ENCODE results near the gene AP4S1.
"Not testable (repeated sequence)": the region's sequence is repeated elsewhere in the genome, so short reads cannot be mapped to it uniquely, and the experiment has no call there.

The AP4S1 gene, protein sequence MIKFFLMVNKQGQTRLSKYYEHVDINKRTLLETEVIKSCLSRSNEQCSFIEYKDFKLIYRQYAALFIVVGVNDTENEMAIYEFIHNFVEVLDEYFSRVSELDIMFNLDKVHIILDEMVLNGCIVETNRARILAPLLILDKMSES

DNA sequence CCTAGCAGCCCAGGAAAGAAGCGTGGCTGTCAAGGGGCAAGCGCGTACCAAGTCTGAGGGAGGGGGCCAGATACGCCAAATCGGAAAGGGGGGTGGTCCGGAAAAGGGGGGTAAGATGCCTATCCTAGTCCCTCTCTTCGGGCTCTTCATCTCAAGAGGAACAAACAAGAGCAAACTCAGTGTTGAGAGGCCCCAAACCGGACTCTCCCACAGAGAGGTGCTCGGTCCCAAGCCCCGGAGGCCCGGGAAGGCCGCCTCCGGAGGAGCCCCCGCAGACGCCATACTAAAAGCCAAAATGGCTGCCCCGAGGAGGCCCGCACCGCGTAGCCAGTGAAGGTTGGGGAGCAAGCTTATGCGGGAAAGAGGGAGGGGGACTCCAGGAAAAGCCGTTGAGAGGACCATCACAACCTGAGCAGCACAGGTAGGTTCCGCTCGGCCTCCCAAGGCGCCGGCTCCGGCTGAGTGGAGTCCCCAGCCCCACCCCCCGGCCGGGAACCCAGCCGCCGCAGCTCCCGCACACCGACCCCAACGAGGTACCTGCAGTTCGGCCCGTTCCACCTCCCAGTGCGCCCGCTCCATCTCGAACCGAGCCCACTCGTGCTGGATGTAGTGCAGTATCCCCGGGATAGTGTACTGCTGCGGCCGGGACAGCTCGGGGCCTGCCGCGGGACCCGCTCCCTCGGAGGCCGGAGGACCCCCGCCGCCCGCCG, at the start of gene AP4S1:
TSS of gene AP4S1 (plus strand) at position 283 of the 710 bp plus-strand sequence. CDS start 40,548 bp downstream, outside the sequence.
- peak; percentile 55 to 59 for DNase-seq

DNA sequence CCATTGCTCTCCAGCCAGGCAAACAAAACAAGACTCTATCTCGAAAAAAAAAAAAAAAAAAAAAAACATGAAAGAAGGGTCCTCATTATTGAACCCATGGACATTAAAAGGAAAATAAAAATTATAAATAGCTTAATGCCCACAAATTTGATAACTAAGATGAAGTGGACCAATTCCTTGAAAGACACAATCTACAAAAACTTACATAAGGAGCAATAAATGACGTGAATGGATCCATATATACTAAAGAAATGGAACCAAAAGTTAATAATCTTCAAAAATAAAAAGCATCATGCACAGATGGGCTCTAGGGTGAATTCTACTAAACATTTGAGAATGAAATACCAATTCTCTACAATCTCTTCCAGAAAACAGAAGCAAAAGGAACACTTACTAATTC, 47.7 kb upstream of the AP4S1 start:
- no peak for DNase-seq

DNA sequence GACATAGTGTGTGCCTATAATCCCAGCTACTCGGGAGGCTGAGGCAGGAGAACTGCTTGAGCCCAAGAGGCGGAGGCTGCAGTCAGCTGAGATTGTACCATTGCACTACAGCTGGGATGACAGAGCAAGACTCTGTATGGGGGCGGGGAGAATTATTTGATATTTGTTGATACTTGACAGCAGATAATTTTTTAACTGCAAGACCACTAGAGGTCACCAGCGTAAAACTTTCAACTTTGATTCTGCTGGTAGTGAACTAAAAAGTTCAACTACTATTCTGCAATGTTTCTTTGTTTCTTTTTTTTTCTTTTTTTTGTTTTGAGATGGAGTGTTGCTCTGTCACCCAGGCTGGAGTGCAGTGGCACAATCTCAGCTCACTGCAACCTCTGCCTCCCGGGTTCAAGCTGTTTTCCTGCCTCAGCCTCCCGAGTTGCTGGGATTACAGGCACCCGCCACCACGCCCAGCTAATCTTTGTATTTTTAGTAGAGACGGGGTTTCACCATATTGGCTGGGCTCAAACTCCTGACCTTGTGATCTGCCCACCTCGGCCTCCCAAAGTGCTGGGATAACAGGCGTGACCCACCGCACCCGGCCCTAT, 45.2 kb upstream of the AP4S1 start:
- DNase-seq: peak in 1 of 2 experiments; percentile 24

DNA sequence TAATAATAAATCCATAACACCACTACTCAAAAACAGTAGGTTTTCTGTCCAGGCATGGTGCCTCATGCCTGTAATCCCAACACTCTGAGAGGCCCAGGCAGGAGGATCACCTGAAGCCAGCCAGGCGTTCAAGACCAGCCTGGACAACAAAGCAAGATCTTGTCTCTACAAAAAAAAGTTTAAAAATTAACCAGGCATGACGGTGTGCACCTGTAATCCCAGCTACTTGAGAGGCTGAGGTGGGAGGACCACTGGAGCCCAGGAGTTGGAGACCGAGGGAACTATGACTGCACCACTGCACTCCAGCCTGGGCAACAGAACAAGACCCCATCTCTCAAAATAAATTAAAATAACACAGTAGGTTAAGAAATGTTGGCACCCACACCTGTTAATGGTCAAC, 44.5 kb upstream of the AP4S1 start:
- no peak for DNase-seq

DNA sequence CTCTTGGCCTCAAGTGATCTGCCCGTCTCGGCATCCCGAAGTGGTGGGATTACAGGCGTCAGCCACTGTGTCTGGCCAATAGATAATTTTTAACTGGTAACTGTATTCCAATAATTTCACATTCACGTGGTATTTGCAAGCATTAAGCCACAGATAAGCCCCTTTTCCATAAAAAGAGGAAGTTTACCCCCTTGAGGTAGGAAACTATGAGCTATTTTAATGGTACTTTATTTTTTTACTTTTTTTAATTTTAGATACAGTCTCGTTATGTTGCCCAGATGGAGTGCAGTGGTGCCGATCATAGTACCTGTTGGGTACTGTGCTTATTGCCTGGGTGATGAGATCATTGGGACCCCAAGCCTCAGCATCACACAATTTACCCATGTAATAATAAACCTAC, 42.9 kb upstream of the AP4S1 start:
- no peak for DNase-seq

DNA sequence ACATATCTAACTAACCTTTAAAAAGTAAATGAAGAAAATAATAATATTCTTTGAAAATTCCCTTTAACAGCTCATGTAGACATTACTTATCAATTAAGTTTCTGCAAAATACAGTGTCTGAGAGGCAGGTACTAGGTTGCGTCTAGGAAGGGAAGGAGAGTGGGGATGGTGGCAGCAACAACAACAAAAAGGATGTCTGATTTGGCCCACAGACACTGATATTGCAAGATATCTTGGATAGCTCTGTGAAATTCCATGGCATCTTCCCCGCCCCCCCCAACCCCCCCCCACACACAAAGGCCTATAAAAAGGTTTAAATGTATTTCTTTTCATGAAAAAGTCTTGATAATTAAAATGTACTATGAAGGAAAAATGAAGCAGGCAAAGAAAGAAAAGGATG, 41.6 kb upstream of the AP4S1 start:
- no peak for DNase-seq

DNA sequence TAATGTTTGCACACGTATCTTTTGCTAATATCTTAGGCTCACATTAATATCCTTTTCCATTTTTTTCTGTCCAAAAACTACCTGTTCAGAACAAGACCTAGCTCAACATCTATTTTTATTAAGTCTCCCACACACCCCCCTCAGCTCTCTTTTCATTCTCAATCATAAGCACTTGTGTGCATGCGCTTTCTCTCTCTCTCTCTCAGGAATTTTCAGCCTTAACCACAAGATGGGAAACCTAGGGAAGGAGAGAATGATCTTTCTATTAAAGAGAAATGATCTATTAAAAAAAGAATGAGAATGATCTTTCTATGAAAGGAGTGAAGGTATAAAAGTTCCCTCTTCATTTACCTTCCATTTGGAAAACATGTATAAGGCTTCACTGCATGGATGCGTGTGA, 39.7 kb upstream of the AP4S1 start:
- no peak for DNase-seq

DNA sequence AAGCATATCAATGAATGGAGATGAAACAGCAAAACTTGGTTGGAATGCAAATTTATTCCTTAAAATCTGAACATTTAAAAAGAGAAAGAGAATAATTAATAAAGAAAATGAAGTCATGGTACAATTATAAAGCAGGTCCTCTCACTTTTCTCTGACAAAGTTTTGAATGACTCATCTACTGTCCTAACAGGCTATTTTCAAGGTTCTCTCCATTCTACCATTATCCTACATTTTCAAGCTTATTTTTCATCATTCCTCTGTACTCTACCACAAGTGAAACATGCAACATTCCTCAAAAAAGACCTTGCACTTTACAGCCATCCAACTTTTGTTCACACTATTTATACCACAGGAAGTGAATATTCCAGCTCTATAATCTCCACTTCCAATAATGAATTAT, 36.9 kb upstream of the AP4S1 start:
- DNase-seq: no peak

DNA sequence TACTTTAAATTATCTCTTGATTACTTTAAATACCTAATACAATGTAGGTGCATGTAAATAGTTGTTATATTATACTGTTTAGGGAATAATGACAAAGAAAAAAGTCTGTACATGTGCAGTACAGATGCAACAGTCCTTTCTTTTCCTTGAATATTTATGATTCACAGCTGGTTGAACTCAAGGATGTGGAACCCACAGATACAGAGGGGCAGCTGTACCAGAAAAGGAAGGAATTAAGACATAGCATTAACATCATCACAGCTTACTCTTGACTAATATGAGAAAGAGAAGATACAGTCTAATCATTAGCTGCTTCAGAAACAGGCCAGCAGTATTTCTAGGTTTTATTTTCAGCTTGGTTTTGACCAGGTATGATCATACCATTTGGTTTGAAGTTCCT, 34.7 kb upstream of the AP4S1 start:
- no peak for DNase-seq

DNA sequence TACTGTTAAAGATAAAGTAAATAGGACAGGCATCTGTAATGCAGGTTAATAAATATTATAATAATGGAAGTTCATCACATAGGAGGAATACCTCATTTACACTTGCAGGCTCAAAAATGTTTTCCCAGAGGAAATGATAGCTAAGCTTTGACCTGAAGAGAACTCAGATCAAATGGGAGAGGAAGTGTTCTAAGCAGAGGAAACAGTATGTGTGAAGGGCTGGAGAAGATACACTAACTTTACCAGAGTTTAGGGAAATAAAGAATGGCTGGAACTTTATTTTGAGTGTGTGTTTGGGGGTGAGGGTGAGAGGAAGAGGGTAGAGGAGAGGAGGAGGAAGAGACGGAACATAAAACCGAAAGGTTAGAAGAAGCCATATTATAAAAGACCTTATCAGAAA, 34.0 kb upstream of the AP4S1 start:
- DNase-seq: no peak

DNA sequence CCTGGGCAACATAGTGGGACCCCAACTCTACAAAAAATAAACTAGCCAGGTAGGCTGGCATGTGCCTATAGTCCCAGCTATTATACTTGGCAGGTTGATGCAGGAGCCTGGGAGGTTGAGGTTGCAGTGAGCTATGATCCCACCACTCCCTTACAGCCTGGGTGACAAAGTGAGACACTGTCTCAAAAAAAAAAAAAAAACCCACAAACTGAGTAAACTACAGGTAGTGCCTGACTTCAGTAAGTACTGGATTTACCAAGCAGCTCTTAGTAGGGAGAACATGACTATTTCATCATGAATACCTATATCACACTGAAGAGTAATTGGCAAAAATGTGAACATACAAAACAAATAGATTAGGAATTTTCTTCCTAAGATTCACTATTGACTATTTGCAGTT, 32.4 kb upstream of the AP4S1 start:
- DNase-seq: no peak

DNA sequence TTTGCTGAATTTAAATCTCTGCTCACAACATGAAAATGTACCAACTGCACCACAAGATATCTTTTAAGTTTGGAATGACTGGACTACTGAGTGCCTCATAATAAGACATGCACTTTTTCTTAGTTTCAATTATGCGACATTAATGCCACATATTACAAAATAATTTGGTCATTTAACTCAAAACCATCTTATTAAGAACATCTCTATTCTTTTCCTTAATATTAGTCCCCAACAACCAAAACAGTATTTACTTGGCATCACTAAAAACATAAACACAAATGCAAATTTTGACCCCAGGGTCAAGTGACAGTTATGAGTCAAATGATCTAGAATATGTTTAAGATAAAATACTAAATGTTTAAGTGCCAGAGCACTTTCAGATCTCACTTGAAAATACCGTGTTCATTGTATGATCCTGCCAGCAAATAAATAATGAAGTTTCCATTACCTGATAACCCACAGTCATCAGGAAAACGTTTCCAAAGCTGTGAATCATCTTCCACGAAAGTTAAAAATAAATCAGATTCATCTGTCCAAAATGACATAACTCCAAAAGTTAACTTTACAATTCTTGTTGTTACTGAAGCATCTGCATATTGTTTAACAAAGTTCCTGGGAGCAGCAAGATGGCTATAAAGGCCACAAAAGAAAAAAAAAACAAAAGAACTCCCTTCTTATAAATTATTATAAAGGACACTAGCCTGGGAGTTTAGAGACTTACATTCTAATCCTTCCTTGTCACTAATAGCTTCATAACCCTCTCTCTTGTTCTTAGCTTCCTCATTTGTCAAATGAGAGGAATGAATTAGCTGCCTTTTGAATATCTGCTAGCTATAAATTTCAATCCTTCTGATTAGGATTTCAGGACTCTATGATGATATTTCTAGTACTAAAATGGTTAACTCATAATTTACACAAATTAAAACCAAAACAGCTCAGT, 30.5 kb upstream of the AP4S1 start:
- no peak for DNase-seq

DNA sequence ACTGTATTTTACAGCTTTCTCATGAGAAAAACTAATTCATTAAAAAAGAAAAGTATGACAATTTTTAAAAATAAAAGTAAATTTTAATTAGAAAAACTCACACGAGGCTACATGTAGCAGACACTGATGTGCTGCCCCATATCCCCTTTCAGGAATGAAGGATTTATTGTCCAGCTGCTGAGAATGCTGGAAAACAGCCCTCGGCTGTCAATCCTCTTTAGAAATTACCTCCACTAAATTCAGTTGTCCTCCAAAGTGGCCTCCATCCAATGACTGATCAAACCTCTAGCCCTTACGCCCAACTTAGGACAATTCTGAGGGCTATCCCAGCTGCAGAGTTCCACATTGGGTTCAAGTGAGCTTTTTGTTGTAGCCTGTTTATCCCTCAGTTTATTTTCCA, 29.8 kb upstream of the AP4S1 start:
- DNase-seq: no peak

DNA sequence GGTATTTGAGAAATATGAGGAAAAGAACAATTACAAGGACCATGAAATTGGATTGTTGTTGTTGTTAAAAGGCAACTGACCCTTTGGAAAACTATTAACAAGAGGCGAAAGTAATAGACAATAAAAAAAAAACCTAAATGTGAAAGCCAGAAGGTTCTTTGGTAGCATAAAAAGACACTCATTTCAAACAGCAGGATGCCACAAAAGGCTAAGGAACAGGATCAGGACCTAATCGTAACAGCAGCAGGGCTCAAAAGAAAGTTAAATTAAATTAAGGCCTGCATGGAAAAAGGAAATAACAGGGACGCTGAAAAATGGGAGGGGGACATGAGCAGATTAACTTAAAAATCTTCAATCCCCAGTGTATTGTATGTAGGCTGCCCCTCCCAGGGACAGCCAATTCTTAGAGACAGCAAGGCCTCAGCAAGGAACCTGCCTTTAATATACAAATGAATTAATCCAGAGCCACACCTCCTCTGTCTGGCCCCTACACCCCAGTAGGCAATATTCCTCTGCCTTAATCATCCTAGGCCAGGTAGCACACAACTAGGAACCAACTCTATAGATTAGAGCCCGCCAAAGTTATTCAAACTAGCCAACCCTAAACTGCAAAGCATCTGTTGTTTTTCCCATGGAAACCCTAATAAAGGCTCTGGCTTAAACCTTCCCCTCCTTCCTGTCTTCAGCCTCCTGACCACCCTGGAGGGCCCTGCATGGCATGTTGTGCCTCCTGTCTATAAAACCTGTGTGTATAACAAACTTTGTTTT, 28.4 kb upstream of the AP4S1 start:
- no peak for DNase-seq

DNA sequence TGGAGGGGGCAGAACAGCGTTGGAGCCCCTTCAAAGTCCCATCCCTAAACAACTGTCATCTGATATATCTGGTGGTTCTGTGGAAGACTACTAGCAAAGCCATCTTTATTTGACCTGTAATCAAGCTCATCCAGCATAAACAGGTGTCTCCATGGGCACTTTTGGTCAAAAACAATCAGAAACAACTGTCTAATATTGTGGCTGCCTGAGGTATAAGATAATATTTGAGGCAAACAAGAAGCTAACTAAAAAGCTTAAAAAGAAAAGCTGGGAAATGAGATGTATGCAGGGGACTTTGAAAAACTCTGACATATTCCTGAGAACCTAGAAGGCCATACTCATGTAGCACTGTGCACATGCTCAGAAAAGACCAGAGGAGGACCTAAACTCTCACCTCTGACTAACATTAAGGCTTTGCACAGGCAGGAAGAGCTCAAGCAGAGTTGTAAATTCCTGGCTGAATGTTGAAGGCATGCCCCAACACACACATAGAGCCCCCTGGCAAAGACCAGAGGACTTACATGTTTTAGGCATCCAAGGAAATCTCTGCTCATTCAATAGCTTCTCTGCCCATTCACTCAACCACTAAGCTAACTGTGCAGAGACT, 27.2 kb upstream of the AP4S1 start:
- no peak for DNase-seq

DNA sequence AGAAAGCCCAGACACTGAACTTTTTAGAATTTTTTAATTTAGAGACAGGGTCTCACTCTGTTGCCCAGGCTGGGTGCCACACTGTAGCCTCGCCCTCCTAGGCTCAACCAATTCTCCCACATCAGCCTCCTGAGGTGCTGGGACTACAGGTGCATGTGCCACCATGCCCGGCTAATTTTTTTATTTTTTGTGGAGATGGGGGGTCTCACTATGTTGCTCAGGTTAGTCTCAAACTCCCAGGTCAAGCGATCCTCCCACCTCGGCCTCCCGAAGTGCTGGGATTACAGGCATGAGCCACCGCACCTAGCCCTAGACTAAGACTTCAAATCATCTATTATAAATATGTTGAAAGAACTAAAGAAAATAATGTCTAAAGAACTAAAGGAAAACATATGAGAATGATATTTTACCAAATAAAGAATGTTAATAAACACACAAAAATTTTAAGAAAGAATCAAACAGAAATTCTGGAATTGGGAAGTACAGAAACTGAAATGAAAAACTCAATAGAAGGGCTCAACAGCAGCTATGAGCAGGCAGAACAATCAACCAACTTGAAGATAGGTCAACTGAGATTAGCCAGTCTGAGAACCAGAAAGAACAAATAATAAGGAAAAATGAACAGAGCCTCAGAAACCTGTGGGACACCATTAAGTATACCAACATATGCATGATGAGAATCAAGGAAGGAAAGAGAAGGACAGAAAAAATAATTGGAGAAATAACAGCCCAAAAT, 26.2 kb upstream of the AP4S1 start:
- no peak for DNase-seq

DNA sequence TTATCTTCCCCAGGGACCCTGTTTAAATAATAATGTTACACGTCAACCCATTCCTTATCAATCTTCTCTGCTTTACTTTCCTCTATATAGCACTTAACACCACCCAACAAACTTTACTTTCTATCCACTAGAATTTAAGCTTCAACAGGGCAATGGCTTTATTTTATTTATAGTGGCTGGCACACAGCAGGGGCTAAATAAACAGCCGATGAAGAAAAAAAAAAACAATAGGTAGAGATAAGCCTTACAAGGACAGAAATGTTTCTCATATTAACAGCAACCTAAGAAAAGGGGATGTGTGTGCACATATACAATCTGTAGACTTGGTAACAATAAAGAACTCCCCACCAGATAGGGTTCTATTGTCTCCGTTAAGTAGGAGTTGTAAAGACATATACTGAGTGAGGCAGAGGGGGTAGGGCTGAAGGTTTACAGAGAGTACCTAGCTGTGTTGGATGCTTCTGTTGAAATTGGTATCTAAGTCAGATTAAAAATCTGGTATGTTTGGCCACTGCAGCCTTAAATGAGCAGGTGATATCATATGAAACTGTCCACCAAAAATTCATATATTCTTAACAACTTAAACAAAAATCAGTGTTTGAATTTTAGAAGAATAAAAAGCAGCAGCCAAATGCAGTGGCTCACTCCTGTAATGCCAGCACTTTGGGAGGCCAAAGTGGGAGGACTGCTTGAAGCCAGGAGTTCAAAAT, 24.7 kb upstream of the AP4S1 start:
- DNase-seq: no peak

DNA sequence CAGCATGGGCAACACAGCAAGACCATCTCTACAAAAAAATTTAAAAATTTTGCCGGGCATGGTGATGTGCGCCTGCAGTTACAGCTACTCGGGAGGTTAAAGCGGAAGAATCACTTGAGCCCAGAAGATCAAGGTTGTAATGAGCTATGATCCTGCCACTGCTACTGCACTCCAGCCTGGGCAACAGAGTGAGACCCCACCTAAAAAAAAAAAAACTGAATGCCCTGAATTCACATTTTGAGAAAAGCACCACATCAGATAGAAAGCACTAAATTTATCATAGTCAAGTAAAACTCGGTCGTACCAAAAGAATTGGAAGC, 24.1 kb upstream of the AP4S1 start:
- DNase-seq: no peak

DNA sequence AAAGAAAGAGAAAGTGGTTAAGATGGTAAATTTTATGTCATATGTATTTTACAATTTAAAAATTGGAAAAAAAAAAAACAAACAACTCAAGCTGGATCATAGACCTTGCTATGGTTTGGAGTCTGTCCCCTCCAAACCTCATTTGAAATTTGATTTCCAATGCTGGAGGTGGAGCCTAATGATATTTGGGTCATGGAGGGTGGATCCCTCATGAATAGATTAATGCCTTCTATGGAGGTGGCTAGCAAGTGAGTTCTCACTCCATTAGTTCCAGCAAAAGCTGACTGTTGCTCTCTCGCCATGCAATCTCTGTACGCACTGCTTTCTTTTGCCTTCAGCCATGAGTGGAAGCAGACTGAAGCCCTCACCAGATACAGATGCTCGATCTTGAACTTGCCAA, 22.2 kb upstream of the AP4S1 start:
- no peak for DNase-seq

DNA sequence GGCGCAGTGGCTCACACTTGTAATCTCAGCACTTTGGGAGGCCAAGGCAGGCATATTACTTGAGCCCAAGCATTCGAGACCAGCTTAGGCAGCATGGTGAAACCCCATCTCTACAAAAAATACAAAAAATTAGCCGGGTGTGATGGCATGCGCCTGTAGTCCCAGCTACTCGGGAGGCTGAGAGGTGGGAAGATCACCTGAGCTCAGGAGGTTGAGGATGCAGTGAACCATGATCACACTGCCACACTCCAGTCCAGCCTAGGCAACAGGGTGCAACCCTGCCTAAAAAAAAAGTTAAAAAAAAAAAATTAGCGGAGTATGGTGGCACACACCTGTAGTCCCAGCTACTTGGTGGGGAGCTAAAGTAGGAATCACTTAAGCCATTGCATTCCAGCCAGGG, 21.4 kb upstream of the AP4S1 start:
- not testable (repeated sequence) for DNase-seq

DNA sequence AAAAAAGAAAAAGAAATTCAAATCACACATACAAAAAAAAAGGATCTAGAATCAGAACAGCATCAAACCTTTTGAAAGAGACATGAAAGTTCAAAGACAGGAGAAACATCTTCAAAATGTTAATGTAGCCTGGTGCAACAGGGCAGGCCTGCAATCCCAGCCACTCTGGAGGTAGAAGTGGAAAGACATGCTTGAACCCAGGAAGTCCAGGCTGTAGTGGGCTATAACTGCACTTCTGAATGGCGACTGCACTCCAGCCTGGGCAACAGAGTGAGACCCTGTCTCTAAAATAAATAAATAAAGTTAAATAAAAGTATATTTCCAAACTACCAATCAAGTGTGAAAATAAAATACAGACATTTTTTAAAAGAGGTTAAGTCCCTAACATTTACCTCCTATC, 18.7 kb upstream of the AP4S1 start:
- DNase-seq: no peak

Data from activated CD4-positive, alpha-beta T cell treated with anti-CD3 and anti-CD28 coated beads, Interleukin-2, amount 50 U/mL, for 48 hours (primary cell).